T follicular helper cell (primary cell): ENCODE data around the gene COPS3.

ENCODE experiments used
- DNase-seq: peaks from one replicate; pipeline ENCODE4 v3.0.0-alpha.2; 2020; ENCODE audit warnings: low read depth

Gene COPS3

DNA sequence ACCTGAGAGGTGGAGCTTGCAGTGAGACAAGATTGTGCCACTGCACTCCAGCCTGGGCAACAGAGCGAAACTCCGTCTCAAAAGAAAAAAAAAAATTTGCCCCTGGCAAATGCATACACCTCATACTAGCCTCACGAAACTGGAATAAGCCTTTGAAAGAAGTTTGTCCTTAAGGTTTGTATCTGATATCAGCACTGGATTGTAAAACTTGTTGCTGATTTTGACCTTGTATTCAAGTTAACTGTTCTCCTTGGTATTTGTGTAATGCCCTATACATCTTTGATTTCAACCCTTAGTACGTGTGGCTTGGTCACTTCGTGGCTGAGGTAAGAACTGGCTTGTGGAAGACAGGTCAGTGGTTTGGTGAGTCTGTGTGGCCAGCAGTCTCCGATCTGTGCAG, 37.9 kb downstream of the COPS3 start:
- DNase-seq: no peak

DNA sequence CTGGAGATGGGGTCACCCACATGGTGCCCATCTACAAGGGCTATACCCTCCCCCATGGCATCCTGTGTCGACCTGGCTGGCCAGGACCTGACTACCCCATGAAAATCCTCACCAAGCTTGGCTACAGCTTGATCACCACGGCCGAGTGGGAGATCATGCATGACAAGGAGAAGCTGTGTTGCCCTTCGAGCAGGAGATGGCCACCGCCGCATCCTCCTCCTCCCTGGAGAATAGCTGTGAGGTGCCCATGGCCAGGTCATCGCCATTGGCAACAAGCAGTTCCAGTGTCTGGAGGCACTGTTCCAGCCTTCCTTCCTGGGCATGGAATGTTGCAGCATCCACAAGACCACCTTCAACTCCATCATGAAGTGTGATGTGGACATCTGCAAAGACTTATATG, 38.8 kb downstream of the COPS3 start:
- no peak for DNase-seq

DNA sequence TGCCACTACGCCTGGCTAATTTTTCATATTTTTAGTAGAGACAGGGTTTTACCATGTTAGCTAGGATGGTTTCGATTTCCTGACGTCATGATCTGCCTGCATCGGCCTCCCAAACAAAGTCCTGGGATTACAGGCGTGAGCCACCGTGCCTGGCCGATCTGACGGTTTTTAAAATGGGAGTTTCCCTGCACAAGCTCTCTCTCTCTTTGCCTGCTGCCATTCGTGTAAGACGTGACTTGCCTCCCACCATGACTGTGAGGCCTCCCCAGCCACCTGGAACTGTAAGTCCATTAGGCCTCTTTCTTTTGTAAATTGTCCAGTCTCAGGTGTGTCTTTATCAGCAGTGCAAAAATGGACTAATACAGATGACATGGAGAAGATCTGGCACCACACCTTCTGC, 39.4 kb downstream of the COPS3 start:
- no peak for DNase-seq

DNA sequence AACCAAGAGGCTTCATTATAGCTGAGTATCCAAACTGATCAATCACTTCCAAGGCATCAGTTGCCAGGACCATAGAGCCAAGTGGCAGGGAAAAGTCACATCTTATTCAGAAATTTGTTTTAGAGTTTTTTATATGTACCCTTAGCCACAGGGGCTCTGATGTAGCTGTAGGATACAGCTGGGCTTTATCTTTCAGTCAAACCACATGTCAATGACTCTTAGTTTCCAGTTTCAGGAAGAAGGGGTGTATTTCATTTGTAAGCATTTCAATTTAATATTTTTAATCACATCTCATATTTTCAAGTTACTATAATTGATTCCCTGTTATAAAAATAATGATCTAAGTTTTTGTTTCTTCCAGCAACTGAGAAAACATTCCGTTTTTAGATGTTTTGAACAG, 41.2 kb downstream of the COPS3 start:
- DNase-seq: no peak

DNA sequence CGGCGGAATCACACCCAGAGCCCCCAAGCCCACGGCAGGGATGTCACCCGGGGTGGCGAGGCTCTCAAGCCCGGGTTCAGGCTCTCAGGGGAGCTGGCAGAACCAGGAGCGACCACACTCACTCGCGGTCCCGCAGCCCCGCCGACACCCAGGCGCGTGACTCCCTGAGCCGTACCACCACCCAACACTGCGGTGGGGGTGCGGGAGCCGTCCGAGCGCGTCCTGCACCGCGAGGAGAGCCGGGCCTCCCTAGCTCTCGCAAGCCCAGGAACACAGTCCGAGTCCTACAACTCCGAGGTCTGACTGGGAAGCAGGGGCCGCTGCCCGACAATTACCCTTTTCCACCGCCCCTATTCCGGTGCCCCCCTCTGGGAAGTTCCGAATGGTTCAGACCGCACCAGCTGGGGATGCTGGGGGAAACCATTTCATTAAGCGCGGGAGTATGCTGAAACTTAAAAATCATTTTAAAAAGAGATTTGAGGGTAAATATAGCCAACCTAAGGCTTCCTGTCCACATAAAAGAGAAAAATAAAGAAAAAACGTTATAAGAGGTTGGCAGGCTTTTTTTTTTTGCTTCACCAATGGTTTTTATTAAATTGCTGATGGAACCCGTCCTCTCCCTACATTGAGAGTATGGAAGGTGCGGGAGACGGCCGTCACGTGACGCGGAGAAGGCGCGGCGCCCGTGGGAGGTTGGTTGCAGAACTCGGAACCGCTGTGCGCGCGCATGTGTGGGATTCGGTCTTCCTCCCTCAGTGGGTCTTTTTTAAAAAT, 43.8 kb downstream of the COPS3 start, which contains the start of gene FLCN:
Gene FLCN (minus strand): TSS at position 143 of the 774 bp plus-strand sequence. CDS start 9,031 bp downstream, outside the sequence.
- peak; percentile 89 for DNase-seq

DNA sequence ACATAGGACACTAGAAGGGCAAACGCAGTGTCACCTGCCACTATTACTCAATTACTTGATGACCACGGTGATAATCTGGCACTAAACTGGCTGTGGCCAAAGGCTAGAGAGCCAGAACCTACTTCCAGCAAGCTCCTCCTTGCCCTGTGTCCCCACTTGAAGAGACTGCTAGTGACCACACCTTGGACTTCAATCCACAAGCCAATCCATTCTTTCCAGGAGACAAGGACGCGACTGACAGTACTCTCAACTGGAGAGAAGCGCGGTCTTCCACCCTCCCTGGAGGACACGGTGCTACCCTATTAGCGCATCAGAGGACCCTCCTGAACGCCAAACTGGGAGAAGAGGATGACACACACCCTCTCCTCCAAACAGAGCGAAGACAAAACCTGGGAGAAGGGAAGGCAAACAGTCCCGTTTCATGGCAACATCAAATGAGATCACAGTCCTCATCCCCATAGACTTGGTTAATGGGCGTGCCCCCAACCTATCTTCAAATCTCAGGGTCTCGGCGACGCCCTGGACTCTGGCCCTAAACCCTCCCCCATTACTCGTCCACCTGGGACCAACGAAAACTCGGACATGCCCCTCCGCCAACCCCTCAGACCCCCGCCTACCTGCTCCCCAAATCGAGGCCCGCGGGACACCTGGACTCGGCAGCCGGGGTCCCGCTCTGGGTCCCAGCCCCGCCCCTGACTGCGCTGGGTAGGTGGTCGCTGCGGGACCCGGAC, 44.6 kb downstream of the COPS3 start:
- DNase-seq: no peak

DNA sequence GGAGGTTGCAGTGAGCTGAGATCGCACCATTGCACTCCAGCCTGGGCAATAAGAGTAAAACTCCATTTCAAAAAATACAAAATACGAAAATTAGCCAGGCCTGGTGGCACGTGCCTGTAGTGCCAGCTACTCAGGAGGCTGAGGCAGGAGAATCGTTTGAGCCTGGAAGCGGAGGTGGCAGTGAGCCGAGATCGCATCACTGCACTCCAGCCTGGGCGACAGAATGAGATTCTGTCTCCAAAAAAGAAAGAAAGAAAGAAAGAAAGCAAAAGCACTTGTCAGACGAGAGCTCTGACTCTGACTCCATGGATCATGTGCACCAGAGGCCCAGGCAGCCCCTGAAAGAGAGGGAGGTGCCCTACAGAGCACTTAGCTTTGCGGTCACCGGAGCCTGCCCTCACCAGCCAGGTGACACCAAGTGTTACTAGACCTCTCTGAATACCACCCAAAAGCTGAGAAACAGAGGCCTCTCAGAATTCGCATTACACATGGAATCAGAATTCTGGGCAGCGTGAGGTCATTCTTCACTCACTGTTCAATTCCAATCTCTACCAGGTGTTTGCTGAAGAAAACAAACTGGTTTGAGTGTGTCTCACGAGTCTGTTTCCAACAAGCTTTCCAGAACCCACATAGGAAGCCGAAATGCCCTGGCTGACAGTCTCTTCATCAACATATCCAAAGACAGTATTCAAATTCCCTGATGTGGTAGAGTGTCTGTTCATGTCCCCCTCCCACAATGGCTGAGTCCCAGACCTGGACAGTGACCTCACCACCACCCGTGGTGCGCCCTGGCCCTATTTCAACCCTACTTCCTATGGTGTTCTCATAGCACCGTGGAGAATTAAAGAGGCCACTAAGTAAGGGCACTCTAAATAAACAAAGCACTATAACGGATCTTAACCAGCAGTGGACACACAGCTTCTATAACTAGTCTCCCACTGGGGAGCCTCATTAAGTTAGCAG, 45.6 kb downstream of the COPS3 start:
- no peak for DNase-seq

DNA sequence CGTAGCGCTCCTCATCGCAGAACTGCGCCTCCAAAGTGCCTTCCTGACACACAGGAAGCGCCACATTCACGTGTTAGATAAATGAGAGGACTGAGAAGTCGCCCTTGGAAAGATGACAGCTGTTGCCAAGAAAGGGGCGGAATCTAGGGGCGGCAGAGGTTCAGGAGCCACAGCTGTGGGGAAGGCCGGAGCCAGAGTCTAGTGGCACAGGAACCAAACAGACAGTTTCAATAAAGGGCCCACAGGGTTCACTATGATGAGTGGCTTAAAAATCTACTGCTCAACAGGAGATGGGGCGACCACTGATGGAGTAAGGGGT, 48.8 kb downstream of the COPS3 start:
- DNase-seq: no peak

DNA sequence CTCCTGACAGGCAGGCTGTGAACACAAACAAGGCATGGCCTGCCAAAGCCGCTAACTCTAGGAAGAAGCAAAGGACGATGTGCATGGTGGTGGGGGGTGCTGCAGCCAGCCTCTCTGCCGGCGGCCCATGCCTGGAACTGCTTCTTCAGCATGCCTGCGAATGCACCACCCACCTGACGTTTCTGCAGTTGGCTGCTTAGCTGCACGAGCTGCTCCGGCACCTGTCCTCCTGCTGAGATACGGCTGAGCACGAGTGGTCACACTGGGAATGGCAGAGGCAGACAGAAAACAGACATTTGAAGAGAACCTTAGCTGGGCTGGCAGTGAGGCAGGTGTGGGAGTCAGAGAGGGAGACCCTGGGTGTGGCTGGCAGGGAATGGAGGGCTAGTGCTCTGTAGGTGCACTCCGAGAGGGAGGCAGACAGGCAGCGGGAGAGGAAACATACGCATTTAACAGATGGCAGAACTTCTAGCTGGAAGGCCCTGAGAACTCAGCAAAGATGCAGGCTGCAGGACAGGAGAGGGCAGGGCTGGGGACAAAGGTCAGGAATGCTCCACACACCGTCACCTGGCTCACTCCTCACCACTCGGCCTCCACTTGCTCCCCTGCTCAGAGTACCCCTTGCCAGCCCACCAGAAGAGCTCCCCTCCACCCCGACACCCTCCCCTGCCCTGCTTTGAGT, 49.3 kb downstream of the COPS3 start:
- DNase-seq: no peak

DNA sequence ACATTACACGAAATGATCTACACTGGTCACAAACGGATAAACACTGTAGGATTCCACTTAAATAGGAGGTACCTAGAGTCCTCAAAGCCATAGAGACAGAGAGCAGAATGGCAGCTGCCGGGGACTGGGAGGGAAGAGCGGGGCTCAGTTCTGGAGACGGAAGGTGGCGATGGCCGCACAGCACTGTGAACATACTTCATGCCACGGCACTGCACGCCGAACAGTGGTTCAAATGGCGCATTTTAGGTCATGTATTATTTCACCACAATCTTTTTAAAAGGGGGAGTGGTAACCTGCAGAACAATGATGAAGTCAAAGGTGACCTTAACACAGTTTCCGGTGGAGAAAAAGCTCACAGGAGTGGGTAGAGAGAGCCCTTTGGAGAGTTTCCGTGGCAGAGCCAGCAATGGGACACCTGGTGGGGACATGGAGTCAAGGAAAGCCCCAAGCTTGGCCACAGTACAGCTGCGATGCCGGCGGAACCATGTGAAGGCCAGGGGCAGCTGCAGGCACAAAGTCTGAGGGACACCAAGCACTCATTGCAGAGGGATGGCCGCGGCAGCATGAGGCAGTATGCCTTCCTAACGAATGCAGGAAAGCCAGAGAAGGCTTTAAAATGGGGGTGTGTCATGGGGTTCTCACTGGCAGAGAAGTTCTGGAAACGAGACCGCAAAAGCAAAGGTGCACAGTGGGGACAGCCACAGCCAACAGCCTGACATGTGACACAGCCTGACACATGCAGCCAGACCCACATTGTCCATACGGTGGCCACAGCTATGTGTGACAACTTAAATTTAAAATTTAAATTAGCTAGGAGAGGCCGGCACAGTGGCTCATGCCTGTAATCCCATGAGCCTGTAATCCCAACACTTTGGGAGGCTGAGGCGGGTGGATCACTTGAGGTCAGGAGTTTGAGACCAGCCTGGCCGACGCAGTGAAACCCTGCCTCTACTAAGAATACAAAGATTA, 51.3 kb downstream of the COPS3 start:
- no peak for DNase-seq

DNA sequence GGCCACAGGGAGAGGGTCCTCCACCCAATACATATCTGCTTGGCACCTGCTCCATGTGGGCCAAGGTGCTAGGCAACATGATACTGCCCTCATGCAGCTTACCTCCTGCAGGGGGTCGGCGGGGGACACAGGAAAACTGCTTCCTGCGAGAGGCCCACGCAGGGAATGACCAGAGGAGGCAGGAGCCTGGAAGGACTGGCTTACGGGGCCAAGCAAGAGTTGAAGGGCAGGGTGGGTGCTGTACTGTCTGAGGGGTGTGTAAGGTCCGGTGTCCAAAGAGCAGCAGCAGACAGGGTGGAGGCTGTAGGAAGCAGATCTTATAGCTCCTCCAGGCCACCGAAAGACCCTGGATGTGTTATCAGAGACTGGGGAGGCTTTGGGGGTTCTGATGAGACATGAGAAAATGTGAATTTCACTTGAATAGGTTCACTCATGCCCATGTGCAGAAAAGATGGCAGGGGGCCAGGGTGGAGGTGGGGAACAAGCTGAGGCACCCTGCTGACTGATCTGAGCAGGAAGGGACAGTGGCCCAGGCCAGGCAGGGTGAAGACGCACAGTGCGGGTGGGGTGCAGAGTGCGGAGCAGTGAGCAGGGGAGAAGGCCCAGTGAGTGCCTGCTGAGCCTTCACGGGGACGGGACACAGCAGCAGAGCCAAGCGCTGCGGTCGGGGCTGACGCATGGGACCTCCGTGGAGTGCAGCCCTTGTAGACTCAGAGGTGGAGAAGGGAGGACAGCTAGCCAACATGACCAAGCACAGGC, 52.3 kb downstream of the COPS3 start:
- no peak for DNase-seq

DNA sequence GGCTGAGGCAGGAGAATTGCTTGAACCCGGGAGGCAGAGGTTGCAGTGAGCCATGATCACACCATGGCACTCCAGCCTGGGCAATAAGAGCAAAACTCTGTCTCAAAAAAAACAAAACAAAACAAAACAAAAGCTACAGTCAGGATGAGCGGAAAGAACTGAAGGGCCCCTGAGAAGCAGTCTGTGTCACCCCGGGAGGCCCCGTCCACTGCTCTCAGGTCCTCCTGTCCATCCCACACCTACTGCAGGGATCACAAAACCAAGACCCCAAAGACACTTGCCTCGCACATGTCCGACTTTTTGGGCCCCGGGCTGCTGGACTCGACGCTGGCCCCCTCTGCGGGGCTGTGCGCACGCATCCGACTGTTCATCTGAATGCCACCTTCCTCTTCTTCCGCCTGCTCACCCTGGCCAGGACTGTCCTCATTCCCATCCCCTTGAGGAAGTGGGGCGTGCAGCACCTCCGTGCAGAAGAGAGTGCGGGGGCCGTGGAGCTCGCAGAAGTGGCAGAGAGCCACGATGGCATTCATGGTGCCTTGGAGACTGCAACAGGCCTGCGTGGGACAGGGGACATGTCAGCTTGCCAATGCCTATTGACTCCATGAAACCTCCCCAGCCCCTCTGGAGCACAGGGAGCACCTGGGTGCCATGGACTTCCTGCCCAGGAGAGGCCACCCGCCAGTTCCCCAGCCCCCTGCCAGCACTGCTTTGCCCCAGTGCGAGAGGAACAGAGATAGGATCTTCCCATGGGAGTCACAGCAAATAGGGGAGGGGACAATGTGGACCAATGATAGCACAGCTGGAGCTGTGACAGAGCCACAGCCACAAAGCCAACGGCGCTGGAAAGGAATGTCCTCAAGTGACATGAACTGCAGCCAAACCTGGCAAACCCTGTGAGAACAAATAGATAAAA, 53.2 kb downstream of the COPS3 start:
- no peak for DNase-seq

DNA sequence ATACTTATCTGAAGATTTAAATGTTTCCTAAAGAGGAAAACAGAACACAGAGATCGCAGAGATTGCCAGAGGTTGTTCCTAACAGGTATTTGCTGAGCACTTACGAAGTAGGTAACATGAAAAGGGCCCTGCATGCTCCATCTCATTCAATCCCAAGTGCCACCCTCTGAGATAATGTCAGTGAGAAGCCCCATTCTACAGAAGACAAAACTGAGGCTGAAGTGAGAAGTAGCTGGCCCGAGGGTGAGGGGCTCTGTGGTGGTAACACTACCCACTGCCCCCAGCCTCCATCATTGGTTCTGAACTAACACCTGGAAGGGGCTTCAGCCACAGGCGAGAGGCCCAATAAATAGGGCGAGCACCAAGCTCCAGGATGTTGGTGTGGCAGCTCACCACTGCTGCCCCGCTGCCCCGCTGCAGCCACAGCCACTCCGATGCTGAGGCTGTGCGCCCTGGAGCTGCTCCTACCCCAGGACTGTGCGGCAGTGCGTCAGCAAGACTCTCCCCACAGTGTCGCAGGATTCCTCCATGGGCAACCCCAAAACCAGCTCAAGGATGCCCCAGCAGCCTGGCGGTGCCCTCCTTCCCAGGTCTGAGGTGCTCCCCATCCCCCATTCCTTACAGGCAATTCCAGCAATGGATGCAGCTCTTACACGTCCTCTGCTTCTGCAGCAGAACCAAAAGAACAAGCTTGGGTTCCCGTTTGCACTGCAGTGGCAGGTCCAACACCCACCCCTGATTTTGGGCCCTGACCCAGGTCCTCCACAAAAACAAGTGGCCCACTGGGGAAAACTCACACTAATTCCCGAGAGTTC, 54.4 kb downstream of the COPS3 start:
- no peak for DNase-seq

DNA sequence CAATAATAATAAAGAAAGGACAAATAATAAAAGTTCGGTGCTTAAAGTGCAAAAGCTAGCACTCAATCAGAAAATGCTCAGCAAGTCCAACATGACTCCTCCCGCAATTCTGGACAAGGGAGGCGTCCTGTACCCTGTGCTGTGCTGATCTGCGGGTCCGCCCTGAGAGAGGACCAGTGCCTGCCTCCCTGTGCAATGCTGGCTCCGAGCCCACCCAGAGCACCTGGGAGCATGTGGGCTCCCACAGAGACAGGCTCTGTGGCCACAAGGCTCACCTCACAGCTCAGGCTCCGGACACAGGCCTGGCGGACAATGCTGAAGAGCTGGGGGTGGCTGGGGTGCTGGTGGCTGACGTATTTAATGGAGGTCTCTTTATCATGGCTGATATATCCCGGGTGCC, 55.1 kb downstream of the COPS3 start:
- DNase-seq: no peak

DNA sequence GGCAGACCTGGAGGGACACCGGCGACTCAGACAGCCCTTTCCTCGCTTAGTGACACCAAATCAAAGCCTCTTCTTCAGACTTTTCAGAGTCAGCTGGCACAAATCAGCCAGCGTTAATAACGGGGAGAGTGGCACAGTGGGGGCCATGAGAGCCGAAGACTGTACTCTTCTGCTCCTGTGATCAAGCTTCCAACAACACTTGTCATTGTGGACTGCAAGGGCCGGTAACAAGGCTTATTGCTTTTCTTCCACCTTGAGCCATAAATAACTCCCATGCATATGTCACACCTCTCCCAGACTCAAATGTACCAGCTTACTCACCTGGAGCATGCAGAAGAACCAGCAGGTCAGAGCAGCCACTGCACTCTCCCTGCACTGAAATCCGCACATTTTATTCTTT, 56.9 kb downstream of the COPS3 start:
- no peak for DNase-seq

DNA sequence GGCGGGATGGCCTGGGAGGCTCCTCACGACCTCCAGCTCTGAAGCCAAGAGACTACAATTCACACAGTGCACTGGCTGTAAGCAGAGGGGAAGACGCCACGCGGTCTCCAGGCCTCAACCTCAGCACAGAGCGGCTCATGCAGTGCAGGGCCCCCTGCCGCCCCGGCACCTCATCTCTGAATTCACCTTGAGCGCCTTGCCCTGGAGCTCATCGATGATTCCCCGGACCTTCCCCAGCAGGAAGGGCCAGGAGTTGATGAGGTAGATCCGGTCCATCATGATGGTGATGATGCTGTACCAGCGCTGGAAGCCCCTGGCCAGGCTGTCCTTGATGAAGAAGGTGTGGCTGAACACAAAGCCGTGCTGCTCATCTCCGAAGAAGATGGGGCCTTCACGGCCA, 57.3 kb downstream of the COPS3 start:
- no peak for DNase-seq

DNA sequence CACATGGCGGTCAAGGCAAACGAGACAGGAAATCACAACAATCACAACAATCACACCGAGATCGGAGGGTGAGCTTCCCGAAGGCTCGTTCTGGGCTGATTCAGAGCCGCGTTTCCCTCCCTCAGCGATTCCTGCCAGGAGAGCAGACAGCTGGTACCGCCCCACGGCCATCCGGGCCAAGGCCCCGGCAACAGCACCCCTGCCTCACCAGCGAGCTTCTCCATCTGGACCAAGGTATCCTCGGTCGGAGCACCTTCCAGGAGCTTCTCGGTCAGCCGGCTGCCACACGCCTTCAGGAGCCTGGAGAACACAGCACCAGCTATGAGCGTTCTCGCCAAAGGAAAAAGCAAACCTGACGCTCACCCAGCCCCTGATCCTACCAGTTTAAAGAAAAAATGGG, 59.7 kb downstream of the COPS3 start:
- no peak for DNase-seq

DNA sequence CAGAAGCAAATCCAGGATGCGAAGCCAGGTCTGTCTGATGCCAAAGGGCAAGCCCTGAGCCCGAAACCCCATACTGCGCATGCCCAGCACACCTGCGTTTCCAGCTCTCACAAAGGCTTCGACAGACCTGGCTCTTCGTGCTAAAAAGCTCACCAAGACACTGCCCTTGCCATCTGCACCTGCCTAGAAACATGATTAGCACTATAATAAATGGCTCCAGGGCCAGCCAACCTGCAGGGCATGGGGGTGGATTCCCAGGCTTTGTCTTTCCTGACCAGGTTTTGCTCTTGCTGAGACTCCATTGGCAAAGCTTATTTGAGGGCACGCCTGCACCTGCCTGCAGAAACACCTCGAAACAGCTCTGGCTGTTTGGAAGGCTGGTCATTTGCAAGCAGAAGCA, 60.5 kb downstream of the COPS3 start:
- no peak for DNase-seq
